SJSA1 (cell line): ENCODE measurements around the gene MAVS. TPM values are rescaled to one million over a fixed set of nuclear protein-coding genes. Genes with fewer than 3 reads are reported as not detected.
A peak's percentile ranks its signal among the peaks of the same experiment; 100 is the strongest.

Source experiments
- DNase-seq, 2 experiments: peaks; one replicate each; pipeline ENCODE4 v3.0.0-alpha.2; 2015 to 2020; ENCODE audit warnings: low spot score in 2 of 2, low read depth in 1 of 2
- H3K27ac ChIP-seq: fragments of 250-450 bp; sonication (Bioruptor Pico); 2 replicates; pipeline ENCODE4 v1.5.1; 2020; ENCODE audit warnings: mild to moderate bottlenecking, moderate library complexity
- H3K27me3 ChIP-seq: fragments of 250-450 bp; sonication (Bioruptor Pico); replicated peaks from 2 replicates; pipeline ENCODE4 v1.5.1; 2020; ENCODE audit warnings: mild to moderate bottlenecking, moderate library complexity
- H3K36me3 ChIP-seq: fragments of 250-450 bp; sonication (Bioruptor Pico); 2 replicates; pipeline ENCODE4 v1.5.1; 2020; ENCODE audit warnings: mild to moderate bottlenecking
- H3K4me1 ChIP-seq: fragments of 250-450 bp; sonication (Bioruptor Pico); replicated peaks from 2 replicates; pipeline ENCODE4 v1.6.1; 2021; ENCODE audit warnings: mild to moderate bottlenecking
- H3K4me3 ChIP-seq: fragments of 250-450 bp; sonication (Bioruptor Pico); 2 replicates; pipeline ENCODE4 v1.5.1; 2020; ENCODE audit warnings: mild to moderate bottlenecking
- H3K9me3 ChIP-seq: fragments of 250-450 bp; sonication (Bioruptor Pico); replicated peaks from 2 replicates; pipeline ENCODE4 v1.5.1; 2020; ENCODE audit warnings: mild to moderate bottlenecking
- total RNA-seq: library from RNA; depleted of rRNA; stranded (reverse); fragments of >200 nt; shearing (Covaris generic); gene quantifications from 2 replicates; pipeline ENCODE4 v1.2.3, GENCODE V29; 2014; rRNA removed

The MAVS gene
- total RNA-seq: 14.4 and 21.5 TPM in 2 replicates

DNA sequence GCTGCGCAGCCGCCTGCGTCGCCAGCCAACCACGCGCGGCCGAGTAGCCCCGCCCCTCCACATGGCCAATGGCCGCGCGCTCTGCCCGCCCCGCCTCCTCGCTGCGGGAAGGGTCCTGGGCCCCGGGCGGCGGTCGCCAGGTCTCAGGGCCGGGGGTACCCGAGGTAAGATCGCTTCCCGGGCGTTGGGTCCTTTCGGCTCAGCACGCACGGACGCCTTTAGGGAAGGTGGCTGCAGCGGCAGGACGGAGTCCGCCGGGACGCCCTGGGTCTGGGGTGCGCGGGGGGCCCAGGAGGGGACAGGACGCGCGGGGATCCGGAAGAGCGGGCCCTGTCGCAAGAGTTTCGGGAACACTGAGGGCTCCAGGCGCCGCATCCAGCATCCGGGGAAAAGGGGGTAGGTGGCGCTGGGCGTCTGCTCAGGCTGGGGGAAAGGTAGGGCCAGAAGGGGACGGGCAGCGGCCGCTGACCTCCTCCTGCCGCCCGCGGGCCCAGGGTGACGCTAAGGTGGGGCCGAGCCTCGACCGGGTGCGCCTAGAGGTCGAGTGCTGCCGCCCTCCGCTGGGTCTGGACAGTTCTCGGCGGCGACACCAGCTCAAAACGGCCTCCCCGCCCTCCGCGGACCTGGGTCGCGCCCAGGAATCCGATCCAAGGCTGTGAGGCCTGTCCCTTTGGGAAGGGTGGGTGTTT is at the start of gene MAVS:
MAVS (plus strand) TSS at position 95 of the 689 bp plus-strand sequence. CDS start 7,791 bp downstream, outside the sequence.
- DNase-seq: peak; percentile 81 to 86
- Histone ChIP-seq H3K27ac (peak within 1 kb of the TSS; percentile 55), H3K4me3 (peak within 1 kb of the TSS; percentile 85), H3K27me3 (no peaks in the 10 kb centered on the region), H3K9me3 (no peaks in the 10 kb centered on the region), H3K4me1 (peaks cover 18% of the 10 kb centered on the region), H3K36me3 (peaks cover 24% of the 10 kb centered on the region)

DNA sequence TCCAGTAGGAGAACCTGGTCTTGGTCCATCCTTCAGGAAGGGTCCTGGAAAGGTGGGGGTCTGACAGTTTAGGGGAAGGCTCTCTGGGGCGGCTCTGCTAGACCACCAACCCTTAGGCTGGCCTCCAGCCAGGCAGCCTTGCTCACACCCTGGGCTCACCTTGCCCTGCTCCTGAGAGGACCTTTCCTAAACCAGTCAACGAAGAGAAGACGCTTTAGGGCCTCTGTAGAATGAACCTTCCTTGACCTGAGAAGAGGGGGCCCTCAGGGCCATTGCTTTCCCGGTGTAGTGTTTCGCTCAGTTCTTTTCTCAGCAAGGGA is 49.4 kb upstream of the MAVS start:
- DNase-seq: no peak
- peak overlapping the region; percentile 56 for H3K4me3 ChIP-seq
- no peaks in the 10 kb centered on the region for H3K9me3 ChIP-seq
- H3K4me1 ChIP-seq: peaks cover 37% of the 10 kb centered on the region
- no peaks in the 10 kb centered on the region for H3K27me3 ChIP-seq
- peak overlapping the region; percentile 76 for H3K27ac ChIP-seq
- peaks cover 59% of the 10 kb centered on the region for H3K36me3 ChIP-seq

- Histone ChIP-seq H3K4me3 (peak overlapping the region; percentile 56), H3K27me3 (no peaks in the 10 kb centered on the region), H3K36me3 (peaks cover 65% of the 10 kb centered on the region), H3K4me1 (peaks cover 37% of the 10 kb centered on the region), H3K9me3 (no peaks in the 10 kb centered on the region), H3K27ac (peak overlapping the region; percentile 76)
- DNase-seq: peak in 1 of 2 experiments; percentile 62
These were observed 48.9 kb upstream of the MAVS start for GRCh38 chr20:3797592-3798372.

DNA sequence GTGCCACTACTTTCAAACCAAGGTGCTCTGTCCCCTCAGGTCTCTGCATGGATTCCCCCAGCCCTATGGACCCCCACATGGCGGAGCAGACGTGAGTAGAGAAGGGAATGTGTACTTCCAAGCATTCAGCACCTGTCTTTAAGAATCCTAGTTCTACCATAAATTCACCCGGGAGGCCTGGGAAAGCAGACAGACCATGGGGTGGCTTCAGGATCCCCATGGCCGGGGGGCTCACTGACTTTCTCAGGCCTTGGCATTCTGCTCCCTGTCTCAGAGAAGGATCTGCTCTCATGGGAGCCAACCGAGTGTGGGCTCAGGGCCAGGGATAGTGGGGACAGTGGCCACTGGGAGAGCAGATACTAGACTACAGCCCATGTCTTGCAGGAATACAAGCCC is 48.3 kb upstream of the MAVS start:
- no peak for DNase-seq
- H3K27ac ChIP-seq: no peak overlapping the region
- H3K9me3 ChIP-seq: no peaks in the 10 kb centered on the region
- H3K4me1 ChIP-seq: peaks cover 37% of the 10 kb centered on the region
- peaks cover 71% of the 10 kb centered on the region for H3K36me3 ChIP-seq
- H3K27me3 ChIP-seq: no peaks in the 10 kb centered on the region
- no peak overlapping the region for H3K4me3 ChIP-seq

- peaks cover 76% of the 10 kb centered on the region for H3K36me3 ChIP-seq
- H3K27me3 ChIP-seq: no peaks in the 10 kb centered on the region
- H3K4me1 ChIP-seq: peaks cover 37% of the 10 kb centered on the region
- no peak overlapping the region for H3K4me3 ChIP-seq
- DNase-seq: no peak
- no peak overlapping the region for H3K27ac ChIP-seq
- H3K9me3 ChIP-seq: no peaks in the 10 kb centered on the region
These were observed 47.8 kb upstream of the MAVS start for GRCh38 chr20:3798908-3799248.

DNA sequence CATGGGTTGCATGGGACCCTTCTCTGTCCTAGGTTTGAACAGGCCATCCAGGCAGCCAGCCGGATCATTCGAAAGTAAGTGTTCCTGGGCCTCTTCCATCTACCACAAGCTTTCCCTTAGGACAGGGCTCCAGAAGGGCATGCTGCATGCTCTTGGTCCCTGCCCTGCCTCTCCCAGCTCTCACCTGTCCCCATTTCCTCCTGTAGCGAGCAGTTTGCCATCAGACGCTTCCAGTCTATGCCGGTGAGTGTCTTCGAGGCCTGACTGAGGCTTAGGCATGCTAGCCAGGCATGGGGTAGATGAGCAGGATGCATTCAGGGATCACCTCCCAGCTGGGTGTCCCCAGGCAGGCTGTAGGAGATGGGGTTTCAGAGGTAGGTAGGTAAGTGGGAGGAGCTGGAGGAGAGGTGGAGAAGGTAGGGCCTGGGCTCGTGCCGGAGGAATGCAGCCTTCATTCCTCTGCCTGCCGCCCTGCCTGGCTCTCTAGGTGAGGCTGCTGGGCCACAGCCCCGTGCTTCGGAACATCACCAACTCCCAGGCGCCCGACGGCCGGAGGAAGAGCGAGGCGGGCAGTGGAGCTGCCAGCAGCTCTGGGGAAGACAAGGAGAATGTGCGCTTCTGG is 46.3 kb upstream of the MAVS start:
- no peak for DNase-seq
- Histone ChIP-seq H3K4me1 (peaks cover 38% of the 10 kb centered on the region), H3K27ac (no peak overlapping the region)

DNA sequence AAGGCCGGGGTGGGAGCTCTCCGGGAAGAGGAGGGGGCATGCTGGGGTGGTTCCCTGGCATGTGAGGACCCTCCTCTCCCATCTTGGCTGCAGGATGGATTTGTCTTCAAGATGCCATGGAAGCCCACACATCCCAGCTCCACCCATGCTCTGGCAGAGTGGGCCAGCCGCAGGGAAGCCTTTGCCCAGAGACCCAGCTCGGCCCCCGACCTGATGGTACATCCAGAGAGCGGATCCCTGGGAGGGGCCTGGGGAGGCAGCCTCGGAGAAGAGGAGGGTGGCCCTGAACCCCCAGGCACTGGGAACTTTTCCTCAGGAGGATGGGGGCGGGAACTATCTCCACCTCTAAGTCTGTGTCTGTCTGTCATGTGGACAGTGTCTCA is 45.8 kb upstream of the MAVS start:
- no peak overlapping the region for H3K27ac ChIP-seq
- H3K36me3 ChIP-seq: peaks cover 93% of the 10 kb centered on the region
- H3K9me3 ChIP-seq: no peaks in the 10 kb centered on the region
- H3K27me3 ChIP-seq: no peaks in the 10 kb centered on the region
- no peak overlapping the region for H3K4me3 ChIP-seq
- no peak for DNase-seq
- H3K4me1 ChIP-seq: peaks cover 39% of the 10 kb centered on the region

More for the DNA sequence above, 46.3 kb upstream of the MAVS start:
- peaks cover 91% of the 10 kb centered on the region for H3K36me3 ChIP-seq
- no peak overlapping the region for H3K4me3 ChIP-seq
- no peaks in the 10 kb centered on the region for H3K9me3 ChIP-seq
- no peaks in the 10 kb centered on the region for H3K27me3 ChIP-seq

- Histone ChIP-seq H3K4me3 (no peak overlapping the region), H3K9me3 (no peaks in the 10 kb centered on the region), H3K36me3 (peaks cover 97% of the 10 kb centered on the region), H3K4me1 (peaks cover 43% of the 10 kb centered on the region), H3K27ac (no peak overlapping the region), H3K27me3 (no peaks in the 10 kb centered on the region)
- no peak for DNase-seq
These were observed 45.3 kb upstream of the MAVS start for GRCh38 chr20:3801299-3801698.

- peaks cover 97% of the 10 kb centered on the region for H3K36me3 ChIP-seq
- no peaks in the 10 kb centered on the region for H3K9me3 ChIP-seq
- H3K4me3 ChIP-seq: no peak overlapping the region
- DNase-seq: no peak
- no peaks in the 10 kb centered on the region for H3K27me3 ChIP-seq
- no peak overlapping the region for H3K27ac ChIP-seq
- peaks cover 44% of the 10 kb centered on the region for H3K4me1 ChIP-seq
These were observed 44.8 kb upstream of the MAVS start for GRCh38 chr20:3801846-3802245.

GRCh38 chr20:3802524-3803239 is 44.0 kb upstream of the MAVS start:
- Histone ChIP-seq H3K36me3 (peaks cover 89% of the 10 kb centered on the region), H3K27me3 (no peaks in the 10 kb centered on the region), H3K4me3 (no peak overlapping the region), H3K27ac (no peak overlapping the region), H3K9me3 (no peaks in the 10 kb centered on the region), H3K4me1 (peaks cover 44% of the 10 kb centered on the region)
- DNase-seq: no peak

DNA sequence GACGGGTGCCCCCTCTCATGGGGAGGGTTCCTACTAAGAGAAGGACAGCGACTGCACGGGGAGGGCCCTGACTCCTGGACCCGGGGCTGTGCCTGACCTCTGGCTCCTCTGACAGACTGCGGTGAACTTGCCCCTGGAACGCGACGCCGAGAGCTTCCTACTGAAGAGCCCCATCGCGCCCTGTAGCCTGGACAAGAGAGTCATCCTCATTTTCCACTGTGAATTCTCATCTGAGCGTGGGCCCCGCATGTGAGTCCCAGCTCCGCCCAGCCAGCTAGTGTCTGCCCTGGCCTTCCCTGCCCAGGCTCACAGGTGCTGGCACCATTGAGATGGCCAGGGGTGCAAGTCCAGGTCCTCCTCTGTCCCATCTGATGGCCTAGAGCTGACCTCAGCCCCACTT is 43.3 kb upstream of the MAVS start:
- H3K27ac ChIP-seq: no peak overlapping the region
- H3K36me3 ChIP-seq: peaks cover 84% of the 10 kb centered on the region

GRCh38 chr20:3803854-3804253 is 42.8 kb upstream of the MAVS start:
- DNase-seq: no peak
- H3K27ac ChIP-seq: no peak overlapping the region
- peaks cover 43% of the 10 kb centered on the region for H3K4me1 ChIP-seq
- H3K4me3 ChIP-seq: no peak overlapping the region
- peaks cover 79% of the 10 kb centered on the region for H3K36me3 ChIP-seq
- H3K9me3 ChIP-seq: no peaks in the 10 kb centered on the region
- H3K27me3 ChIP-seq: no peaks in the 10 kb centered on the region

More for the DNA sequence above, 43.3 kb upstream of the MAVS start:
- no peak for DNase-seq
- Histone ChIP-seq H3K9me3 (no peaks in the 10 kb centered on the region), H3K4me1 (peaks cover 46% of the 10 kb centered on the region), H3K27me3 (no peaks in the 10 kb centered on the region), H3K4me3 (no peak overlapping the region)

DNA sequence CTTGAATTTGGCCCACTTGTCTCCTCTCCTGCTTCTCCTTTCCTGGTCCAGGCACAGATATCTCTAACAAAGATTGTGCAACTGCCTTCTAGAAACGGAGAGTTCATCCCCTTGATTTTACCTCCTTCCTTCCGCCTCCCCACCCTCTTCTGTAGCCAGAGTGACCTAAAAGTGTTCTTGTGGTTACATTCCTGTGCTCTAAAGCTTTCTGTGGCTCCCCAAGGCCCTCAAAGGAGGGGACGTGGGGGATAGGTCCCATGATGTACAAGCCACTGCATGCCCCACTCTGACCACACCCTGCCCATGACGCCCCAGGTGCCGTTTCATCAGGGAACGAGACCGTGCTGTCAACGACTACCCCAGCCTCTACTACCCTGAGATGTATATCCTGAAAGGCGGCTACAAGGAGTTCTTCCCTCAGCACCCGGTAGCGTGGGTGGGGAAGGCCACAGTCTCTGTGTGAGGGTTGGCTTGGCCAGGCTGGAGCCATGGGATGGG is 42.3 kb upstream of the MAVS start:
- Histone ChIP-seq H3K27me3 (no peaks in the 10 kb centered on the region), H3K9me3 (no peaks in the 10 kb centered on the region), H3K36me3 (peaks cover 74% of the 10 kb centered on the region), H3K4me1 (peaks cover 39% of the 10 kb centered on the region), H3K27ac (no peak overlapping the region), H3K4me3 (no peak overlapping the region)
- DNase-seq: no peak
